GM12878 (cell line): ENCODE data around the gene GOLGA6A. TPM values are rescaled to one million over a fixed set of nuclear protein-coding genes. Genes with fewer than 3 reads are reported as not detected.
"Not testable (repeated sequence)": the region's sequence is repeated elsewhere in the genome, so short reads cannot be mapped to it uniquely, and the experiment has no call there.

Source experiments
- ATAC-seq: fragments of 200-7000 bp; cut with Tn5 transposase; 3 replicates; pipeline ENCODE4 v1.9.1; 2020; ENCODE audit warnings: mild to moderate bottlenecking, moderate library complexity
- BruUV-seq: library from RNA; stranded (reverse); fragments of 400-500 nt; replicated peaks from 2 replicates; lab custom pipeline; 2021; lab: Mats Ljungman, UMichigan
- CTCF ChIA-PET: fragments of 300-600 bp; sonication (Branson Sonifier 250); formaldehyde crosslinking; extraction: SDS; loops from one replicate; lab custom pipeline; 2021; ENCODE audit warnings: inconsistent platforms; lab: Yijun Ruan, JAX
- POLR2A ChIA-PET: fragments of 350-600 bp; formaldehyde crosslinking; extraction: SDS; loops from one replicate; lab custom pipeline; 2021; ENCODE audit warnings: inconsistent platforms; lab: Charles Lee
- RAD21 ChIA-PET: fragments of 300-600 bp; sonication (Branson Sonifier 250); formaldehyde crosslinking; loops from one replicate; lab custom pipeline; 2023; ENCODE audit warnings: antibody characterized with exemption; ENCODE audit not compliant: unreplicated experiment; lab: Charles Lee
- SMC1A ChIA-PET: fragments of 300-600 bp; sonication (Branson Sonifier 250); formaldehyde crosslinking; loops from one replicate; lab custom pipeline; 2023; ENCODE audit not compliant: unreplicated experiment, uncharacterized antibody; lab: Charles Lee
- DNase-seq: peaks from one replicate; pipeline ENCODE4 v3.0.0-alpha.2; 2011; ENCODE audit warnings: low read depth, low spot score
- FAIRE-seq: peaks from 3 replicates; lab custom pipeline; 2011; peaks lifted over from hg19 to GRCh38; lab: Jason Lieb, UNC
- H2AFZ ChIP-seq: 2 replicates; pipeline ENCODE4 v1.6.0; 2011; ENCODE audit warnings: low read depth, low read length, control low read depth; ENCODE audit not compliant: control insufficient read depth
- H3K27ac ChIP-seq: 2 replicates; pipeline ENCODE4 v1.5.1; 2011; ENCODE audit warnings: control low read depth; ENCODE audit not compliant: control insufficient read depth, insufficient read depth
- H3K27me3 ChIP-seq, 2 experiments: replicated peaks in 1 of 2; 2 replicates each; pipeline versions ENCODE4 v1.6.0 to v1.6.1; 2011; ENCODE audit warnings: low read length in 1 of 2; ENCODE audit not compliant: control insufficient read depth in 2 of 2, insufficient read depth in 2 of 2
- H3K36me3 ChIP-seq, 2 experiments: 2 replicates each; pipeline ENCODE4 v1.5.1; 2011; ENCODE audit warnings: low read length in 1 of 2; ENCODE audit not compliant: control insufficient read depth in 2 of 2, insufficient read depth in 2 of 2
- H3K4me1 ChIP-seq: 2 replicates; pipeline ENCODE4 v1.6.1; 2011; ENCODE audit warnings: mild to moderate bottlenecking, low read length, moderate library complexity, mixed read lengths; ENCODE audit not compliant: control insufficient read depth, insufficient read depth
- H3K4me2 ChIP-seq: 2 replicates; pipeline ENCODE4 v1.6.0; 2011; ENCODE audit warnings: control low read depth; ENCODE audit not compliant: control insufficient read depth, insufficient read depth
- H3K4me3 ChIP-seq: fragments of 200-600 bp; sonication (generic); 2 replicates; pipeline ENCODE4 v1.5.1; 2016
- H3K79me2 ChIP-seq: 2 replicates; pipeline ENCODE4 v1.6.0; 2011; ENCODE audit warnings: low read length; ENCODE audit not compliant: control insufficient read depth, insufficient read depth
- H3K9ac ChIP-seq: 2 replicates; pipeline ENCODE4 v1.8.0; 2011; ENCODE audit warnings: low read length, control low read depth, mixed read lengths; ENCODE audit not compliant: control insufficient read depth, insufficient read depth
- H3K9me3 ChIP-seq: replicated peaks from 3 replicates; pipeline ENCODE4 v1.5.1; 2011; ENCODE audit warnings: mild to moderate bottlenecking, low read length; ENCODE audit not compliant: control insufficient read depth, insufficient read depth
- H4K20me1 ChIP-seq: 2 replicates; pipeline ENCODE4 v1.6.0; 2011; ENCODE audit not compliant: control insufficient read depth, insufficient read depth
- CEBPB ChIP-seq, 2 experiments: fragments of 150-350 bp in 1 of 2; IDR thresholded peaks; 2 replicates each; pipeline ENCODE4 v1.6.1; 2012 to 2014; ENCODE audit warnings: low read depth in 2 of 2, low read length in 2 of 2, borderline replicate concordance in 1 of 2, inconsistent platforms in 1 of 2
- CHD4 ChIP-seq: fragments of 200-600 bp; sonication (generic); IDR thresholded peaks from 2 replicates; pipeline ENCODE4 v1.6.1; 2016; ENCODE audit warnings: mild to moderate bottlenecking
- HDAC6 ChIP-seq: fragments of 200-600 bp; sonication (generic); IDR thresholded peaks from one replicate; pipeline ENCODE4 v1.8.0; 2017; ENCODE audit warnings: antibody characterized with exemption; ENCODE audit not compliant: unreplicated experiment
- PAX5 ChIP-seq: IDR thresholded peaks from 2 replicates; pipeline ENCODE4 v1.6.1; 2011; ENCODE audit warnings: low read depth, low read length, borderline replicate concordance
- WGBS: methylation state at CpG from one replicate; pipeline ENCODE4 v1.1.6; 2016; ENCODE audit warnings: low lambda C conversion rate; ENCODE audit not compliant: insufficient replicate concordance, insufficient coverage; ENCODE audit errors: missing lambda C conversion rate; 5-methylcytosine and 5-hydroxymethylcytosine counted together
- in situ Hi-C: fragments of 300-500 bp; cut with MboI; formaldehyde crosslinking; loops from 9 replicates; pipeline ENCODE4 v1.14.3; 2018; ENCODE audit warnings: mixed read lengths
- intact Hi-C: fragments of 100-400 bp; cut with micrococcal nuclease; formaldehyde crosslinking; loops from one replicate; pipeline ENCODE4 v1.14.2; 2022; ENCODE audit not compliant: unreplicated experiment
- polyA plus RNA-seq, 11 experiments: library from polyadenylated mRNA; depleted of rRNA in 4 of 11; unstranded in 6 of 11; stranded (reverse) in 5 of 11; fragments of >200 nt; fragmentation: Nextera tagmentation in 4 of 11; fragmentation: Illumina TruSeq in 1 of 11; extraction: Ambion mirVana in 4 of 11; extraction: Trizol in 1 of 11; gene quantifications; 1 replicate in 1 of 11; 2 replicates in 10 of 11; pipeline versions ENCODE4 v1.2.1 to v1.2.3, GENCODE V29; 2011 to 2016; ENCODE audit warnings: inconsistent platforms in 2 of 11, missing spikeins in 2 of 11, low read depth in 1 of 11
- total RNA-seq, 4 experiments: library from RNA; depleted of rRNA in 3 of 4; stranded (reverse); fragments of >200 nt in 3 of 4; fragmentation: Illumina TruSeq in 1 of 4; extraction: Trizol in 1 of 4; gene quantifications; 2 replicates each; pipeline versions ENCODE4 v1.2.1 to v1.2.3, GENCODE V29; 2013 to 2021
- TF ChIP-seq, protein P1 (sequence below), 3 experiments: IDR thresholded peaks in 2 of 3; conservative IDR thresholded peaks in 1 of 3; 2 replicates each; pipeline ENCODE4 v1.5.1; 2011; ENCODE audit warnings: low read depth in 3 of 3, low read length in 3 of 3, mild to moderate bottlenecking in 3 of 3, control low read depth in 2 of 3, moderate library complexity in 2 of 3, inconsistent platforms in 1 of 3, mixed read lengths in 1 of 3; ENCODE audit not compliant: control insufficient read depth in 2 of 3, insufficient read depth in 1 of 3; ENCODE audit errors: extremely low read depth in 1 of 3

GOLGA6A gene
- total and polyA plus RNA-seq, 10 of the 15 experiments (the other 5 are each of a cell fraction or from before 2014, with no cell fraction given) = not detected

DNA sequence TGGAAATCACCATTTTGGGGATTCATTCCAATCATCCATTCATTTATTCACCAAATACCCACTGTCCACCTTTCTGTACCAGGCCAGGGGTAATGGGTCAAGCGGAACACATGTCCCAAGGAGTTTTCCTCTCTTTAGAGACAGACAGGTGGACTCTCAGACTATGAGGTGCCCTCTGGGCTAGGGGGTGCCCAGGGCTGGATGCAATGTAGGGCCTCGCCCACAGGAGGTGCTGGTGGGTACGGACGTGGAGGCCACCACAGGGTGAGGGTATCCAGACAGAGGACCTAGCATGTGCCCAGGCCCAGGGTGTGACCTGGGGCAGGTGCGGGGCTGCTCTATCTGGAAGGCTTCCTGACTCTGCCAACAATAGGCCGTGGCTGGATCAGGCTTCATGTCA is 26.3 kb upstream of the GOLGA6A start:
- RAD21 ChIA-PET, in situ Hi-C loops: not testable (repeated sequence)

DNA sequence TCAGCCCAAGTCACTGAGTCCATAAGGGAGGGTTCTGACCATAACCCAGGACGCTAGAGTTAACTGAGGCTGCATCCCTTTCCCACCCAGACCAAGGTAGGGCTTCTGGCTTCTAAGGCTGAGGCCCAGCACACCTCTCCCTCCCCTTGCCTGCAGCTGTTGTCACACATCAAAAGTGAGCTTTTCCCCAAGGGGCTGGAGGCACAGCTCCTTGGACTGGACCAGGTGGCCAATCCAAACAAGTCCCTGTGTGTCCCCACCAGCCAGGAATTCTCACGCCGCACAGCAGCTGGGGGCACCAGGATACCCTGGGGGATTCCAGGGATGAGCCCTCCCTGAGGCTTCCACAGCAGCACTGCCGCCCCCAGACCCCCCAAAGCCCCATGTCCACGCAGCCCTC is 25.8 kb upstream of the GOLGA6A start:
- Histone ChIP-seq H3K4me3 (no peak overlapping the region), H3K27ac (no peak overlapping the region), H3K36me3 (no peaks in the 10 kb centered on the region), H3K79me2 (no peaks in the 10 kb centered on the region), H3K9me3 (no peaks in the 10 kb centered on the region), H3K4me1 (no peaks in the 10 kb centered on the region), H3K9ac (no peak overlapping the region), H4K20me1 (no peaks in the 10 kb centered on the region), H3K4me2 (no peak overlapping the region), H2AFZ (no peak overlapping the region), H3K27me3 (no peaks in the 10 kb centered on the region)
- TF ChIP-seq PAX5 (no peak), CHD4 (no peak), HDAC6 (no peak), CEBPB (IDR thresholded peaks at IDR 0.05; ENCODE audit: borderline replicate concordance in 1 of 2, low read depth in 2 of 2, low read length in 2 of 2) (no peak)
- ChIA-PET SMC1A (no interaction called here), POLR2A (no interaction called here), RAD21 (no interaction called here), CTCF (interaction anchor here (0.6 kb wide), 1 partner anchor 316 kb away, joined by 3 read pairs; no protein-coding TSS in a partner anchor)
- WGBS = 38% methylated on average over 5 of the region's 5 CpGs
- ATAC-seq (no peak), FAIRE-seq (no peak), DNase-seq (no peak)
- in situ Hi-C loops (no loop called here), intact Hi-C loops (no loop called here)
- BruUV-seq = no TSS peak

More for the DNA sequence above, 26.3 kb upstream of the GOLGA6A start:
- peak; percentile 35 for FAIRE-seq
- POLR2A ChIA-PET, H3K27me3 ChIP-seq, H3K4me3 ChIP-seq, H2AFZ ChIP-seq, H4K20me1 ChIP-seq, H3K4me1 ChIP-seq, H3K9me3 ChIP-seq, DNase-seq, intact Hi-C loops, H3K27ac ChIP-seq, BruUV-seq, SMC1A ChIA-PET, H3K79me2 ChIP-seq, H3K4me2 ChIP-seq, H3K9ac ChIP-seq, H3K36me3 ChIP-seq, ATAC-seq: not testable (repeated sequence)
- WGBS = 26% methylated on average over 6 of the region's 6 CpGs
- TF ChIP-seq, protein P1, sequence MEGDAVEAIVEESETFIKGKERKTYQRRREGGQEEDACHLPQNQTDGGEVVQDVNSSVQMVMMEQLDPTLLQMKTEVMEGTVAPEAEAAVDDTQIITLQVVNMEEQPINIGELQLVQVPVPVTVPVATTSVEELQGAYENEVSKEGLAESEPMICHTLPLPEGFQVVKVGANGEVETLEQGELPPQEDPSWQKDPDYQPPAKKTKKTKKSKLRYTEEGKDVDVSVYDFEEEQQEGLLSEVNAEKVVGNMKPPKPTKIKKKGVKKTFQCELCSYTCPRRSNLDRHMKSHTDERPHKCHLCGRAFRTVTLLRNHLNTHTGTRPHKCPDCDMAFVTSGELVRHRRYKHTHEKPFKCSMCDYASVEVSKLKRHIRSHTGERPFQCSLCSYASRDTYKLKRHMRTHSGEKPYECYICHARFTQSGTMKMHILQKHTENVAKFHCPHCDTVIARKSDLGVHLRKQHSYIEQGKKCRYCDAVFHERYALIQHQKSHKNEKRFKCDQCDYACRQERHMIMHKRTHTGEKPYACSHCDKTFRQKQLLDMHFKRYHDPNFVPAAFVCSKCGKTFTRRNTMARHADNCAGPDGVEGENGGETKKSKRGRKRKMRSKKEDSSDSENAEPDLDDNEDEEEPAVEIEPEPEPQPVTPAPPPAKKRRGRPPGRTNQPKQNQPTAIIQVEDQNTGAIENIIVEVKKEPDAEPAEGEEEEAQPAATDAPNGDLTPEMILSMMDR (IDR thresholded peaks at IDR 0.05 in 2 of 3, conservative IDR thresholded peaks at IDR 0.05 in 1 of 3; ENCODE audit: control insufficient read depth in 2 of 3, extremely low read depth in 1 of 3, insufficient read depth in 1 of 3, low read depth in 3 of 3, low read length in 3 of 3) = 0 out of 6 replicates have a peak, but pooled peaks of 1 of the 3 experiments have one; percentile 6
- CTCF ChIA-PET = interaction anchor here (1.3 kb wide), 1 partner anchor 213 kb away, joined by 3 read pairs; no protein-coding TSS in a partner anchor
